SU-DHL-6 (cell line): Measurements from ENCODE around the gene NOTCH2.
"Not testable (repeated sequence)": the region's sequence is repeated elsewhere in the genome, so short reads cannot be mapped to it uniquely, and the experiment has no call there.

Experiments
- H2AFZ ChIP-seq: fragments of 200-600 bp; sonication (generic); 2 replicates; pipeline ENCODE4 v1.6.1; 2014; ENCODE audit warnings: low read depth, mild to moderate bottlenecking, moderate library complexity, mixed read lengths, antibody characterized with exemption, low read length; ENCODE audit not compliant: severe bottlenecking
- H3F3A ChIP-seq: fragments of 200-600 bp; shearing (Covaris generic); 2 replicates; pipeline ENCODE4 v1.6.0; 2016; ENCODE audit warnings: antibody characterized with exemption, mild to moderate bottlenecking; ENCODE audit not compliant: insufficient read depth
- H3K27ac ChIP-seq: fragments of 200-600 bp; sonication (generic); 2 replicates; pipeline ENCODE4 v1.5.1; 2016; ENCODE audit warnings: low read depth, mild to moderate bottlenecking, low read length, moderate library complexity, mixed read lengths
- H3K27me3 ChIP-seq: fragments of 200-600 bp; sonication (generic), shearing (Covaris generic); 2 replicates; pipeline ENCODE4 v1.6.0; 2014; ENCODE audit warnings: mild to moderate bottlenecking, low read length
- H3K36me3 ChIP-seq: fragments of 200-600 bp; sonication (generic); 2 replicates; pipeline ENCODE4 v1.6.1; 2014; ENCODE audit warnings: mild to moderate bottlenecking, low read length, mixed read lengths
- H3K4me2 ChIP-seq: fragments of 300-600, 200-600 bp; shearing (Covaris generic), sonication (generic); 2 replicates; pipeline ENCODE4 v1.6.0; 2014; ENCODE audit warnings: low read length, low read depth, mild to moderate bottlenecking; ENCODE audit not compliant: poor library complexity, severe bottlenecking
- H3K4me3 ChIP-seq: fragments of 200-600 bp; sonication (generic); 2 replicates; pipeline ENCODE4 v1.5.1; 2014; ENCODE audit warnings: antibody characterized with exemption, low read length, mild to moderate bottlenecking, mixed read lengths; ENCODE audit not compliant: insufficient read depth, poor library complexity, severe bottlenecking
- H3K79me2 ChIP-seq: fragments of 200-600 bp; sonication (generic); 2 replicates; pipeline ENCODE4 v1.6.1; 2014; ENCODE audit warnings: mild to moderate bottlenecking, low read length, moderate library complexity; ENCODE audit not compliant: insufficient read depth
- H3K9ac ChIP-seq: fragments of 200-600 bp; sonication (generic); 2 replicates; pipeline ENCODE4 v1.7.0; 2014; ENCODE audit warnings: mild to moderate bottlenecking, low read length
- H3K9me2 ChIP-seq: fragments of 200-600 bp; sonication (generic); replicated peaks from 2 replicates; pipeline ENCODE4 v1.6.1; 2014; ENCODE audit warnings: low read length; ENCODE audit not compliant: insufficient read depth
- H3K9me3 ChIP-seq: fragments of 200-600 bp; sonication (generic); 2 replicates; pipeline ENCODE4 v1.6.1; 2014; ENCODE audit warnings: low read length, mixed read lengths; ENCODE audit not compliant: insufficient read depth
- H4K20me1 ChIP-seq: fragments of 200-600 bp; sonication (generic); 2 replicates; pipeline ENCODE4 v1.6.1; 2014; ENCODE audit warnings: low read depth, mild to moderate bottlenecking, antibody characterized with exemption, low read length, moderate library complexity, mixed read lengths

The NOTCH2 gene

DNA sequence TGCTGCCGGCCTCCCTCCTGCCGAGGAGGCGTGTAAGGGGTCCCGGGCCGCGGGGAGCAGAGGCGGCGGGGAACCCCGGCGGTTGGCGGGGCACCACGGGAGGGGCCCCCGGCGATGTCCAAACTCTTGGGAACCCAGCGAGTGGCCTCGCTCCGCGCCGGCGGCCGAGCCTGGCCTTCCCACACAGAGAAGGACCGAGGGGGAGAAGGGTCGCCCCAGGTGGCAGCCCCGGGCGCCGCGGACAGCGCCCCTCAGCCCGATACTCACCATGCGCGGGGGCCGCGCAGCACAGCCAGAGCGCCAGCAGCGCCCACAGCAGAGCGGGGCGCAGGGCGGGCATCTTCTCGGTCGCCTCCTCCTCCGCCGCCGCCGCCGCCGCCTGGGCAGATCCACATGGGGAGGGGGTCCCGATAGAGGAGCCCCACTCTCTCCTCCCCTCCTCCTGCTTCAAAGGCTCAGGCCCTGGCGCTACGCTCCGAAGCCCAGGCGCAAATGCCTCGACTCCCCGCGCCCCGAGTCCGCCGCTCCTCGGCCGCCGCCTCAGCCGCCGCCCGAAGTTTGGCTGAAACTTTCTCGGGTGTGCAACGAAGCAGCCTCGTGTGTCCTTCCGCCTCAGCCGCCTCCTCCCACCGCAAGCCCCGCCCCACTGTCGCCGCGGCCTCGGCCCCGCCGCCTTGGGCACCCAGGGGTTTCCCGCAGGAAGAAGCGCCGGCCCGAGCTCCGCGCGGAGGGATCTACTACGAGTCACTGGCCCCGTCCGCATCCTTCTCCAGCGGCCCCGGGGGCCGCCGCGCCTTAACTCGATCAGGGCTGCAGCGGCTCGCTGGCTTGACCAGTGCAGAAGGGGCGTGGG is at the start of gene NOTCH2:
NOTCH2 (minus strand) TSS at position 596 of the 853 bp plus-strand sequence; CDS start at position 340, 256 bp downstream.
- not testable (repeated sequence) for H3F3A ChIP-seq, H3K9me2 ChIP-seq, H3K9me3 ChIP-seq, H3K36me3 ChIP-seq, H2AFZ ChIP-seq, H3K27me3 ChIP-seq, H3K79me2 ChIP-seq, H3K27ac ChIP-seq, H4K20me1 ChIP-seq
- H3K9ac ChIP-seq: peak within 1 kb of the TSS; percentile 51
- H3K4me3 ChIP-seq: peak within 1 kb of the TSS; percentile 43
- peak within 1 kb of the TSS; percentile 27 for H3K4me2 ChIP-seq

DNA sequence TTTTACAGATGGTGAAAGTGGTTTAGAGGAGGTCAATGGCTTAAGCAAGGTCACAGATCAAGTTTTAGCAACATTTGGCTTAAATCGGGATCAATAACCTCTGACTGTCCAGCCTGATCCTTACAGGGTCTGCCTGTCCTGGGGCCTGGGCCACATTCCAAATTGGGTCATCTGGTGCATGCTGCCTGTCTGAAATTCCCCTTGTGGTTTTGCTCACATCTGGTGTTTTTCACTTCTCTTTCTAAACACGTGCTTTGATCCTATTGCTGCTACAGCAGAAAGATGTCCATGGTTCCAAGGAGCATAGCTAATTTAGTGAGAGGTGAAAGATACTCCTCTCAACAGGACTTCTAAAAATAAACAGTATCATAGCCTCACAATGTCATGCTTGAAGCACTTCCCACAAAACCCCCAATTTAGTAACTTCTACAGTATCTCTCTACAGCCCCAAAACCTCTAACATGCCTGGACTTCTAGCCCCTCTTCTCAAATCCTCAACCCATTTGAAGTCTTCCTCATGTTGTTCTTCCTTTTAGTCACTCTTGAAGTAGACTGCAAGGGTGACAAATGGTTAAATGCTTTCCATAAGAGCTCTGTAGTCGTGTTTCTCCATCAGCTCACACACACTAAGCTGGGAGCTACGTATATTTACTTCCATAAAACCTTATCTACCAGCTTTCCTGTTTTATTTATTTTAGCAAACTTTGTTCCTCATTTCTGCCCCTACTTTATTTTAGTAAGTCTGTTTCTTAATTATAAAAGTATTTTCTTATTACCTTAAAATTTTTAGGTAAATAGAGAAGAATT is 48.1 kb upstream of the NOTCH2 start:
- H3K9ac ChIP-seq, H3K4me3 ChIP-seq, H3F3A ChIP-seq, H3K27me3 ChIP-seq, H2AFZ ChIP-seq, H3K4me2 ChIP-seq, H3K9me2 ChIP-seq, H4K20me1 ChIP-seq, H3K79me2 ChIP-seq, H3K36me3 ChIP-seq, H3K9me3 ChIP-seq, H3K27ac ChIP-seq: not testable (repeated sequence)

DNA sequence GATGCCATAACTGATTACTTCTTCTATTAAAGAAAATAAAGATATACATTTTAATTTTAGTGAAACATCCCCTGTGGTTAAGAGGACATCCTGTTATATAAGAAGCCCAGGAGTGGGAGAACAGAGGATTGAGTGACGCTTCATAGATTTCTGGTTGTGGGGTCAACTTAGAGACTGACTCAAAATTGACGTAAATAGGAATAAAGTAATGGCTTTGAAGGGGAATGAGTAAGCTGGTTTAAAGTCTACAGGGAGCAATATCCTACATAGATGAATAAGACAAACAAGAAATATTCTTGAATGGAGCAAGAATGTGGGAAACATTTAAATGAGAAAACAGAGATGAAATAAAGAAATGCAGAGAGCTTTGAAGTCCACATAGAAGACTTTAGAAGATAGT is 46.6 kb upstream of the NOTCH2 start:
- H3K9ac ChIP-seq, H3K36me3 ChIP-seq, H4K20me1 ChIP-seq, H3K4me2 ChIP-seq, H3K9me2 ChIP-seq, H3K9me3 ChIP-seq, H3K4me3 ChIP-seq, H3K27me3 ChIP-seq, H3F3A ChIP-seq, H3K79me2 ChIP-seq, H3K27ac ChIP-seq, H2AFZ ChIP-seq: not testable (repeated sequence)

DNA sequence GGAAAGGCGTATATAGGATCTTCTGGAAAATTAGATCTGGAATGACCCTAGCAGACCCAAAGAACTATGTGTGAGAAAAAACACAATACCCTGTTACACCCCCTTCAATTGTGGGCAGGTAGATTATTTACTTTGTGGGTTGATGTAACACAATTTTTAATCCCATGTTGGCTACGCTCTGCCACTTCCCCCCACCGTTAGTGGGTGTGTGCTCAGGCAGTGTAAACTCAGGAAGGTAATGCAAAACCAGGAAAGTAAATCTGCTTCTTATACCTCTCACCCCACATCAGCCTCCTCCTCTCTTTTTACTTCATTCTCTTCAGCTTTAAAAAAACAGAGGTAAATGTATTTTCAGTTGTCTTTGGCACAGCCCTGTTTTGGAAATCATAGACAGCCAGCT is 43.7 kb upstream of the NOTCH2 start:
- not testable (repeated sequence) for H3K9me2 ChIP-seq, H3F3A ChIP-seq, H2AFZ ChIP-seq, H3K36me3 ChIP-seq, H3K4me3 ChIP-seq, H4K20me1 ChIP-seq, H3K9me3 ChIP-seq, H3K4me2 ChIP-seq, H3K9ac ChIP-seq, H3K79me2 ChIP-seq, H3K27me3 ChIP-seq, H3K27ac ChIP-seq

DNA sequence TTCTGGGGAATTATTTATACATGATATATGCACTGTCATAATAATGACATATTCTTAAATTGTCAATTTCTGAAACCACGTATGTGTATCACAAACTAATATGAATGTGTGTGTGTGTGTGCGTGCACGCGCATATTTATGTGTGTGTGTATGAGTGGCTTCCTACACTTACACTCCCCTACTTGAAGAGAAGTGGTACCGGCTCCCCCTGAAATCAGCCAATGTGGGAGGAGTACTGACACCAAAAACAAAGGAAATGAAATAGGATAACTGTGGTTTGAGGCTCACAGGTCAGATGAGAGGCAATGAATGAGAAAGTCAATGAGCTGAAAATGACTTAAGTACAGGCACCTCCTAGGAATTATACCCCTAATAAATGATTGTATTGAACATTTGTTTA is 42.8 kb upstream of the NOTCH2 start:
- not testable (repeated sequence) for H3K4me2 ChIP-seq, H3K9me2 ChIP-seq, H3K27me3 ChIP-seq, H2AFZ ChIP-seq, H3K79me2 ChIP-seq, H4K20me1 ChIP-seq, H3K4me3 ChIP-seq, H3K27ac ChIP-seq, H3K9me3 ChIP-seq, H3K36me3 ChIP-seq, H3K9ac ChIP-seq, H3F3A ChIP-seq

DNA sequence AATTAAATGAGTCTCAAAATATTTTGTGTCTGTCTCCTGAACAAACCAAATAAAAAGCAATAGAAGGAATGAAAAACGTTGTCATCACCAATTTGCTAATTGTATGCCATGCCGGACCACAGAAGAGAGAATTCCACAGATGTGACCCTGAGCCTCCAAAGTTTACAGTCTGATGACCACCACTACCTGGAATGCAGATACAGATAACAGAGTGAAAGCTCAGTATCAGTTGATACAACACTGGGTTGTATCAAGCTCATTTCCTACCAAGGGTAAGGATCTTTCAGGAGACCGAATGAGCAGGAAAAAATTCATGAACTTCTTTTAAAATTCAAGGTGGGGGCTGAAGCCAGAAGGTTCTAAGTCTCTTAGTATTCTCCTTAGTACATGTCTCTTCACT is 42.3 kb upstream of the NOTCH2 start:
- H4K20me1 ChIP-seq, H3K4me2 ChIP-seq, H3K36me3 ChIP-seq, H3F3A ChIP-seq, H3K27me3 ChIP-seq, H3K9me3 ChIP-seq, H3K9me2 ChIP-seq, H3K4me3 ChIP-seq, H2AFZ ChIP-seq, H3K79me2 ChIP-seq, H3K9ac ChIP-seq, H3K27ac ChIP-seq: not testable (repeated sequence)

DNA sequence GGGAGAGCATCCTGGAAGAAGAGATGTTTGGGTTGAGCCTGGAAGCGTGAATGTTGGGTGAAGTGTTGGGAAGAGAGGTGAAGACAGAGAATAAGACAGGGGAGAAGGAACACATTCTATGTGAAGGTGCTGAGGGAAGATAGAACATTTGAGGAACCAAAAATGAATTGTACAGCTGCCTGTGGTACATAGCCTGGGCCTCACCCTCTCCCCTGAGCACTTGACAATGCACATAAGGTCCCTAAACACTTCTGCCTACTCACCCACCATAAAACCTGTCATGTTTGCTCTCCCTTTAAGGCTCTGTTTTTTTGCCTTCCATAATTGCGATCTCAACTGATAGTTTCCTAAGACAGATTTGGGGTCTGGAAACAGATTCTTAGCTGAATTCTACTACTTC is 41.5 kb upstream of the NOTCH2 start:
- H2AFZ ChIP-seq, H3K9me2 ChIP-seq, H3K9me3 ChIP-seq, H3K36me3 ChIP-seq, H3K79me2 ChIP-seq, H3K27me3 ChIP-seq, H3K4me2 ChIP-seq, H3F3A ChIP-seq, H3K9ac ChIP-seq, H3K27ac ChIP-seq, H4K20me1 ChIP-seq, H3K4me3 ChIP-seq: not testable (repeated sequence)

DNA sequence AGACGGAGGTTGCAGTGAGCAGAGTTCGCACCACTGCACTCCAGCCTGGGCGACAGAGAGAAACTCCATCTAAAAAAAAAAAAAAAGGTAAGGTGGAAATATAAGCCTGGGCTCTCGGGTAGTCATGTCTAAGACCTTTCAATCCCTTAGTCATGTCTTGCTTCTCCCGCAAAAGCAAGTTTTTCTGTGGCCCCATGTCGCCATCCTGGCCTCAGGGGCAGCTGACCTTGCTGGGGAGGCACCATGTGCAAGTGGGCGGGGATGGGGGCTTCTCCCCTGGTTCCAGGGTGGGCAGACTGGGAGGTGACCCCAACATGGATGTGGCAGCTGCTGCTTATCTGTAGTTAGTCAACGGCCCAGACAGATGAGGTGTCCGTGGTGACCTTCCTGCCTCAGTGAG is 40.2 kb upstream of the NOTCH2 start:
- not testable (repeated sequence) for H3K9me3 ChIP-seq, H2AFZ ChIP-seq, H4K20me1 ChIP-seq, H3K27me3 ChIP-seq, H3K4me3 ChIP-seq, H3F3A ChIP-seq, H3K9ac ChIP-seq, H3K27ac ChIP-seq, H3K79me2 ChIP-seq, H3K4me2 ChIP-seq, H3K36me3 ChIP-seq, H3K9me2 ChIP-seq
